ENCODE measurements around the gene HELT. TPM values are rescaled to one million over a fixed set of nuclear protein-coding genes. Genes with fewer than 3 reads are reported as not detected.

HELT gene
- total RNA-seq, 4 donors from 2014 or later = not detected

DNA sequence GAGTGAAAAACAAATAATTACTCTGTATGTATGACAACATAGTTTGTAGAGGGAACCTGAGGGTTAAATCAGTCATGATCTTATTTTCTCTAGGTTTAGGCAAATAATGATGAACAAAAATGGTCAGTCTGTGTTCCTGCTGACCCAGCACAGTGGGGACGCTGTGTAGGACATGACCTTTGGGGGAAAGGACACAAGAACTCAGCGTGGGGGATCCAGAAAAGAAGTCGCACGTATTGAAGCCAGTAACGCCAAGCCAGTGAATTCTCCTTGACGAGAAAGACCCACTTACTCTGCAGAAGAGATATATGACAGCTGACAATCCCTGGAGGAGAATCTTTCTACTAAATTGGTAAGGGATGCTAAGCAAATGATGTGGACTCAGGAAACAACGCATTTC is 36.6 kb downstream of the HELT start:
- no peaks in the 10 kb centered on the region for H3K4me1 ChIP-seq
- 77% methylated on average over 7 of the region's 7 CpGs for WGBS
- TF ChIP-seq POLR2A (IDR thresholded peaks at IDR 0.05; ENCODE audit: low read depth) (no peak), EP300 (IDR thresholded peaks at IDR 0.05) (no peak), POLR2AphosphoS5 (IDR thresholded peaks at IDR 0.05) (no peak), CTCF (IDR thresholded peaks at IDR 0.05) (no peak)
- intact Hi-C loops (cut with DNase I) = no loop called here
- H3K36me3 ChIP-seq = no peaks in the 10 kb centered on the region
- no peaks in the 10 kb centered on the region for H3K27me3 ChIP-seq
- DNase-seq (ENCODE audit: extremely low spot score) = no peak
- H3K4me3 ChIP-seq = no peak overlapping the region
- no peak overlapping the region for H3K27ac ChIP-seq (replicated peaks in 1 of 4)
- no peaks in the 10 kb centered on the region for H3K9me3 ChIP-seq

GRCh38 chr4:185061610-185062009 is 43.3 kb downstream of the HELT start:
- Histone ChIP-seq H3K4me1 (no peaks in the 10 kb centered on the region), H3K36me3 (no peaks in the 10 kb centered on the region), H3K27ac (replicated peaks in 1 of 4) (no peak overlapping the region), H3K4me3 (no peak overlapping the region), H3K9me3 (no peaks in the 10 kb centered on the region), H3K27me3 (peaks cover 0 to 13% (median 0%) of the 10 kb centered on the region in 4 donors)
- intact Hi-C loops (cut with DNase I) = no loop called here
- DNase-seq (ENCODE audit: extremely low spot score) = no peak
- TF ChIP-seq POLR2A (IDR thresholded peaks at IDR 0.05; ENCODE audit: low read depth) (no peak), POLR2AphosphoS5 (IDR thresholded peaks at IDR 0.05) (no peak), CTCF (IDR thresholded peaks at IDR 0.05) (no peak), EP300 (IDR thresholded peaks at IDR 0.05) (no peak)
- 82% methylated on average over 3 of the region's 3 CpGs for WGBS

- intact Hi-C loops (cut with DNase I) = no loop called here
- no peak for DNase-seq (ENCODE audit: extremely low spot score)
- Histone ChIP-seq H3K27me3 (peaks cover 0 to 13% (median 0%) of the 10 kb centered on the region in 4 donors), H3K9me3 (no peaks in the 10 kb centered on the region), H3K4me1 (no peaks in the 10 kb centered on the region), H3K36me3 (no peaks in the 10 kb centered on the region), H3K27ac (replicated peaks in 1 of 4) (no peak overlapping the region), H3K4me3 (no peak overlapping the region)
- TF ChIP-seq CTCF (IDR thresholded peaks at IDR 0.05) (no peak), POLR2AphosphoS5 (IDR thresholded peaks at IDR 0.05) (no peak), EP300 (IDR thresholded peaks at IDR 0.05) (no peak), POLR2A (IDR thresholded peaks at IDR 0.05; ENCODE audit: low read depth) (no peak)
- WGBS = 88% methylated on average over 12 of the region's 12 CpGs
Measured at GRCh38 chr4:185062606-185063005, 44.3 kb downstream of the HELT start.

- H3K27me3 ChIP-seq = peaks cover 0 to 13% (median 0%) of the 10 kb centered on the region in 4 donors
- WGBS = 90% methylated on average over 5 of the region's 5 CpGs
- H3K9me3 ChIP-seq = no peaks in the 10 kb centered on the region
- no peak overlapping the region for H3K27ac ChIP-seq (replicated peaks in 1 of 4)
- no peaks in the 10 kb centered on the region for H3K36me3 ChIP-seq
- H3K4me1 ChIP-seq = peaks cover 0 to 14% (median 5%) of the 10 kb centered on the region in 4 donors
- H3K4me3 ChIP-seq = no peak overlapping the region
- intact Hi-C loops (cut with DNase I) = no loop called here
- TF ChIP-seq EP300 (IDR thresholded peaks at IDR 0.05) = no peak
- TF ChIP-seq CTCF (IDR thresholded peaks at IDR 0.05) = no peak
- TF ChIP-seq POLR2AphosphoS5 (IDR thresholded peaks at IDR 0.05) = no peak
- TF ChIP-seq POLR2A (IDR thresholded peaks at IDR 0.05; ENCODE audit: low read depth) = no peak
- no peak for DNase-seq (ENCODE audit: extremely low spot score)
Measured at GRCh38 chr4:185066179-185066578, 47.9 kb downstream of the HELT start.

GRCh38 chr4:185068837-185069236 is 50.5 kb downstream of the HELT start:
- Histone ChIP-seq H3K36me3 (no peaks in the 10 kb centered on the region), H3K27ac (replicated peaks in 1 of 4) (no peak overlapping the region), H3K9me3 (no peaks in the 10 kb centered on the region), H3K4me1 (peaks cover 0 to 19% (median 7%) of the 10 kb centered on the region in 4 donors), H3K4me3 (no peak overlapping the region), H3K27me3 (no peaks in the 10 kb centered on the region)
- intact Hi-C loops (cut with DNase I) = no loop called here
- 56% methylated on average over 3 of the region's 3 CpGs for WGBS
- TF ChIP-seq EP300 (IDR thresholded peaks at IDR 0.05) (no peak), POLR2AphosphoS5 (IDR thresholded peaks at IDR 0.05) (no peak), POLR2A (IDR thresholded peaks at IDR 0.05; ENCODE audit: low read depth) (no peak), CTCF (IDR thresholded peaks at IDR 0.05) (no peak)
- no peak for DNase-seq (ENCODE audit: extremely low spot score)

All from esophagus muscularis mucosa (tissue), 4 donors.